ENCODE data around the gene TUBB3.
A peak's percentile ranks its signal among the peaks of the same experiment; 100 is the strongest.

Gene TUBB3

GRCh38 chr16:89969741-89970410 lies 46.7 kb downstream of the TUBB3 start:
- DNase-seq (ENCODE audit: low read depth): no peak
- no peak for TF ChIP-seq CTCF (conservative IDR thresholded peaks at IDR 0.05; ENCODE audit: low read depth, low read length)
- no peak overlapping the region for H3K4me3 ChIP-seq (ENCODE audit: low read depth, low read length)

- DNase-seq (ENCODE audit: low read depth): no peak
- H3K4me3 ChIP-seq (ENCODE audit: low read depth, low read length): peak overlapping the region; percentile 99
- no peak for TF ChIP-seq CTCF (conservative IDR thresholded peaks at IDR 0.05; ENCODE audit: low read depth, low read length)
Observed at GRCh38 chr16:89971495-89972243, 48.5 kb downstream of the TUBB3 start.

GRCh38 chr16:89972244-89973234 lies 49.4 kb downstream of the TUBB3 start:
- peak overlapping the region; percentile 99 for H3K4me3 ChIP-seq (ENCODE audit: low read depth, low read length)
- DNase-seq (ENCODE audit: low read depth): peak; percentile 92
- TF ChIP-seq CTCF (conservative IDR thresholded peaks at IDR 0.05; ENCODE audit: low read depth, low read length): no peak

GRCh38 chr16:89973235-89973634 lies 50.1 kb downstream of the TUBB3 start:
- no peak for TF ChIP-seq CTCF (conservative IDR thresholded peaks at IDR 0.05; ENCODE audit: low read depth, low read length)
- DNase-seq (ENCODE audit: low read depth): no peak
- peak overlapping the region; percentile 99 for H3K4me3 ChIP-seq (ENCODE audit: low read depth, low read length)

- TF ChIP-seq CTCF (conservative IDR thresholded peaks at IDR 0.05; ENCODE audit: low read depth, low read length): no peak
- H3K4me3 ChIP-seq (ENCODE audit: low read depth, low read length): peak overlapping the region; percentile 99
- DNase-seq (ENCODE audit: low read depth): no peak
Observed at GRCh38 chr16:89973654-89974335, 50.7 kb downstream of the TUBB3 start.

- no peak for TF ChIP-seq CTCF (conservative IDR thresholded peaks at IDR 0.05; ENCODE audit: low read depth, low read length)
- H3K4me3 ChIP-seq (ENCODE audit: low read depth, low read length): no peak overlapping the region
- no peak for DNase-seq (ENCODE audit: low read depth)
Observed at GRCh38 chr16:89974870-89975269, 51.7 kb downstream of the TUBB3 start.

Measured in choroid plexus epithelial cell (primary cell).